ENCODE data around the gene ATP6V0E1.
"Not testable (repeated sequence)": the region's sequence is repeated elsewhere in the genome, so short reads cannot be mapped to it uniquely, and the experiment has no call there.

Gene ATP6V0E1

GRCh38 chr5:173015192-173015591, 31.6 kb downstream of the ATP6V0E1 start:
- TF ChIP-seq CTCF (IDR thresholded peaks at IDR 0.05; ENCODE audit: extremely low read depth, insufficient read depth, missing control alignments), result no peak
- in situ Hi-C loops (cut with MboI; ENCODE audit: low pct_unique_long_range_greater_than_20kb, low sequenced_read_pairs, unreplicated experiment), result no loop called here
- no peak for DNase-seq (ENCODE audit: low spot score)

GRCh38 chr5:173015598-173016455, 32.3 kb downstream of the ATP6V0E1 start:
- TF ChIP-seq CTCF (IDR thresholded peaks at IDR 0.05; ENCODE audit: extremely low read depth, insufficient read depth, missing control alignments), result no peak
- in situ Hi-C loops (cut with MboI; ENCODE audit: low pct_unique_long_range_greater_than_20kb, low sequenced_read_pairs, unreplicated experiment), result no loop called here
- DNase-seq (ENCODE audit: low spot score), result no peak

GRCh38 chr5:173016598-173017046, 33.1 kb downstream of the ATP6V0E1 start:
- DNase-seq (ENCODE audit: low spot score), result no peak
- in situ Hi-C loops (cut with MboI; ENCODE audit: low pct_unique_long_range_greater_than_20kb, low sequenced_read_pairs, unreplicated experiment), result no loop called here
- no peak for TF ChIP-seq CTCF (IDR thresholded peaks at IDR 0.05; ENCODE audit: extremely low read depth, insufficient read depth, missing control alignments)

- in situ Hi-C loops (cut with MboI; ENCODE audit: low pct_unique_long_range_greater_than_20kb, low sequenced_read_pairs, unreplicated experiment); DNase-seq (ENCODE audit: low spot score): not testable (repeated sequence)
Observed at GRCh38 chr5:173017087-173017486, 33.5 kb downstream of the ATP6V0E1 start.

GRCh38 chr5:173018358-173018757, 34.8 kb downstream of the ATP6V0E1 start:
- DNase-seq (ENCODE audit: low spot score), result no peak
- in situ Hi-C loops (cut with MboI; ENCODE audit: low pct_unique_long_range_greater_than_20kb, low sequenced_read_pairs, unreplicated experiment), result no loop called here
- TF ChIP-seq CTCF (IDR thresholded peaks at IDR 0.05; ENCODE audit: extremely low read depth, insufficient read depth, missing control alignments), result no peak

GRCh38 chr5:173020154-173020581, 36.6 kb downstream of the ATP6V0E1 start:
- no peak for DNase-seq (ENCODE audit: low spot score)
- in situ Hi-C loops (cut with MboI; ENCODE audit: low pct_unique_long_range_greater_than_20kb, low sequenced_read_pairs, unreplicated experiment), result no loop called here
- no peak for TF ChIP-seq CTCF (IDR thresholded peaks at IDR 0.05; ENCODE audit: extremely low read depth, insufficient read depth, missing control alignments)

GRCh38 chr5:173020643-173021042, 37.1 kb downstream of the ATP6V0E1 start:
- no peak for TF ChIP-seq CTCF (IDR thresholded peaks at IDR 0.05; ENCODE audit: extremely low read depth, insufficient read depth, missing control alignments)
- DNase-seq (ENCODE audit: low spot score), result no peak
- in situ Hi-C loops (cut with MboI; ENCODE audit: low pct_unique_long_range_greater_than_20kb, low sequenced_read_pairs, unreplicated experiment), result no loop called here

All from GM13977 (cell line).